H1 (cell line): ENCODE measurements around the gene TBC1D22B. TPM values are rescaled to one million over a fixed set of nuclear protein-coding genes. Genes with fewer than 3 reads are reported as not detected.

Source experiments
- BACH1 ChIP-seq: IDR thresholded peaks from 2 replicates; pipeline ENCODE4 v1.6.1; 2012; ENCODE audit warnings: low read length, improper control_type of control experiment
- CTBP2 ChIP-seq: IDR thresholded peaks from 2 replicates; pipeline ENCODE4 v1.7.0; 2011; ENCODE audit warnings: borderline replicate concordance, mild to moderate bottlenecking, moderate library complexity, mixed read lengths, low read length; ENCODE audit not compliant: insufficient read depth, insufficient read length
- GTF2F1 ChIP-seq: IDR thresholded peaks from 2 replicates; pipeline ENCODE4 v1.6.1; 2012; ENCODE audit warnings: low read depth, low read length, improper control_type of control experiment, borderline replicate concordance
- NANOG ChIP-seq: IDR thresholded peaks from 2 replicates; pipeline ENCODE4 v1.6.1; 2011; ENCODE audit warnings: low read length, low read depth, mild to moderate bottlenecking, inconsistent platforms; ENCODE audit not compliant: insufficient read depth, poor library complexity, severe bottlenecking
- SIRT6 ChIP-seq: IDR thresholded peaks from one replicate; pipeline ENCODE4 v1.7.1; 2012; ENCODE audit warnings: low read length, inconsistent platforms
- TEAD4 ChIP-seq: IDR thresholded peaks from 2 replicates; pipeline ENCODE4 v1.6.1; 2012; ENCODE audit warnings: low read depth, low read length, inconsistent platforms, mixed read lengths
- polyA plus RNA-seq, 7 experiments: library from polyadenylated mRNA; depleted of rRNA in 3 of 7; stranded (reverse) in 5 of 7; unstranded in 2 of 7; fragments of >200 nt in 5 of 7; fragments of 200-250 nt in 2 of 7; gene quantifications; 1 replicate in 5 of 7; 2 replicates in 1 of 7; 4 replicates in 1 of 7; pipeline versions ENCODE4 v1.2.1 to v1.2.3, GENCODE V29; 2011 to 2013; ENCODE audit warnings: missing spikeins in 2 of 7, mixed read lengths in 2 of 7
- total RNA-seq: library from RNA; stranded (reverse); fragmentation: NEBNext Ultra II Directional; extraction: Animal tissue kit (Norgen Biotek cat#: 25700); gene quantifications from 2 replicates; pipeline ENCODE4 v1.2.1, GENCODE V29; 2021

The TBC1D22B gene
- total and polyA plus RNA-seq, 2 of the 8 experiments (the other 6 are each of a cell fraction or from before 2014, with no cell fraction given), result 10.1 to 17.4 TPM

- no peak for TF ChIP-seq GTF2F1
- no peak for TF ChIP-seq TEAD4
- no peak for TF ChIP-seq BACH1
- TF ChIP-seq NANOG, result no peak
- TF ChIP-seq CTBP2, result no peak
- no peak for TF ChIP-seq SIRT6
- TF ChIP-seq, all 59 proteins: peak for 0
Measured at GRCh38 chr6:37280162-37280887, 22.8 kb downstream of the TBC1D22B start (continued).
